ELR (cell line): ENCODE measurements around the gene TVP23A.
A peak's percentile ranks its signal among the peaks of the same experiment; 100 is the strongest.
"Not testable (repeated sequence)": the region's sequence is repeated elsewhere in the genome, so short reads cannot be mapped to it uniquely, and the experiment has no call there.

Experiments
- DNase-seq: peaks from one replicate; pipeline ENCODE4 v3.0.0-alpha.2; 2015; ENCODE audit warnings: low read depth

The TVP23A gene

GRCh38 chr16:10791048-10791447 lies 27.5 kb downstream of the TVP23A start:
- DNase-seq = no peak

- not testable (repeated sequence) for DNase-seq
Measured at GRCh38 chr16:10788630-10789029, 30.0 kb downstream of the TVP23A start.

DNA sequence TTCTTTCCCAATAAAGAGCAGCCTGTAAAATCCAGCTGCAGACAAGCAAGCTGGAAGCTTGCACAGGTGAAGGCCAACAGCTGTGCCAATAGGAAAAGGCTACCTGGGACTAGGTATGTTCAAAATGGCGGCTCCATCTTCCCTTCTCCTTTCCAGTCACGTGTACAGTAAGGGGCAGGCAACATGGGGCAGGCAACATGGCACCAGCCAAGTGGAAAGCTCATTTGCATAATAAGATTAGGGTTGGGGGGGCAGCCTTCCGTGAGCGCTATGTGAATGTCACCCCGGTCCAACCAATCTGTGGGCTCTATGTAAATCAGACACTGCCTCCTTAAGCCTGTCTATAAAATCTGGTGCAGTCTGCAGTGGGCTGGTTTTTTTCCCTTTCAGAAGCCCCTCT lies 31.3 kb downstream of the TVP23A start:
- no peak for DNase-seq

DNA sequence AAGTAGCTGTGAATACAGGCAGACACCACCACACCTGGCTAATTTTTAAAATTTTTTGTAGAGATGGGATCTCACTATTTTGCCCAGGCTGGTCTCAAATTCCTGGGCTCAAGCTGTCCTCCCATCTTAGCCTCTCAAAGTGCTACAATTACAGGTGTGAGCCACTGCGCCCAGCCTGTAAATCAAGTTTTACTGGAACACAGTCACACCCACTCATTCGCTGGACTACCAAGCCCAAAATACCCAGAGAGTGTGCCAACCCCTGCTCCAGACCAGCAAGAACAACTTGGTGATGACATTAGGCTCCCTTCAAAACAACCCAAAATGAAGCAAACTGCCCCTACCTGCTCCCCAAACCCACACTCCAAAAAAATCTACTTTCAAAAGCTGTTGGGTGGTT lies 36.0 kb downstream of the TVP23A start:
- no peak for DNase-seq

DNA sequence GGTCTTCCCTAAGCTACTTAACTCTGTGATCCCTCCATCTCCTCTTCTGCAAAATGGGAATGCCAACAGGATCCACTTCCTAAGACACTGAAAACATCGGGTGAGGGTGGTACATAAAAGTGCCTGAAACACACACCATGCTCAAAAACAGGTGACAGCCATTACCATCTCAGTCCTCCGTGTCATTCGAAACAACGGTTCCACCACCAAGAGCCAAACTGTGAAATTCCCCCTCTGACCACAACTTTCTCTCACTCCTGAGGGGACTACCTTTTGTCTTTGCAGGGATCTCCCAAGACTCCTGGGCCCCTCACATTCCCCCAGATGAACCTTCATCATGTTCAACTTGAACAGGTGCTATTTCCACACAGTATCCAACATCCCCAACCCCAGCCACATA lies 38.0 kb downstream of the TVP23A start:
- DNase-seq = no peak

- not testable (repeated sequence) for DNase-seq
Measured at GRCh38 chr16:10779908-10780307, 38.7 kb downstream of the TVP23A start.

- DNase-seq = no peak
Measured at GRCh38 chr16:10777356-10777755, 41.2 kb downstream of the TVP23A start.

- DNase-seq = not testable (repeated sequence)
Measured at GRCh38 chr16:10776923-10777322, 41.7 kb downstream of the TVP23A start.

- DNase-seq = no peak
Measured at GRCh38 chr16:10776280-10776679, 42.3 kb downstream of the TVP23A start.

DNA sequence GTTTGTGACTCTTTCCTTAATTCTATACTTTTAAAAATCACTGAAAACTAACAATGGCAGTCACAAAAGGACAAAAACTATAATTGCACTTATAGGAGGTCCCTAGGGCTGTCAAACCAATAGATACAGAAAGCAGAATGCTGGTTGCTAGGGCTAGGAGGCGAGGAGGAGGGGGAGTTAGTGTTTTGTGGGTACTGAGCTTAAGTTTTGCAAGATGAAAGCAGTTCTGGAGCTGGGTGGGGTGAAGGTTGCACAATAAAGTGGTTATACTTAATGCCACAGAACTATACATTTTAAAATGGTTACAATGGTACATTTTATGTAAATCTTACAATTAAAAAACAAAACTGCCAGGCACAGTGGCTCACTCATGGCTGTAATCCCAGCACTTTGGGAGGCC lies 47.7 kb downstream of the TVP23A start:
- no peak for DNase-seq

- no peak for DNase-seq
Measured at GRCh38 chr16:10769381-10769780, 49.2 kb downstream of the TVP23A start.

GRCh38 chr16:10767127-10767526 lies 51.5 kb downstream of the TVP23A start:
- no peak for DNase-seq

DNA sequence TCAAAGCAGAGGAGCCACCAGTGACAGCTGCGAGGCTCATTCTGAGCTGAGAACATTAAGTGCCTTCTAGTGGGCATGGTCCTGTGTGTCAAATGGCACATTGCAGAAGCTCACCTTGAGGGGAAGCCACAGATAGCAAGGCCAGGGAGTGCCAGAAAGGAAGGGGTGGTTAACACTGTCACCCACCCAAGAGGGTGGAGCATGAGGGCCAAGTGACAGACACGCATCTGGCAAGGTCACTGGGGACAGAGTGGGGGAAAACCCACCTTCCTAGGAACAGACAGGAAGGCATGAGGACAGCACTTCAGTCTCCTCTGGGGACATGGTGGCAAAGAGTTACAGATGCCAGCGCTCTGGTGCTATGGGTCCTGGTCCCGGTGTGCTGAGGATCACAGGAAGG lies 52.8 kb downstream of the TVP23A start:
- DNase-seq = no peak

GRCh38 chr16:10763456-10763855 lies 55.1 kb downstream of the TVP23A start:
- no peak for DNase-seq

DNA sequence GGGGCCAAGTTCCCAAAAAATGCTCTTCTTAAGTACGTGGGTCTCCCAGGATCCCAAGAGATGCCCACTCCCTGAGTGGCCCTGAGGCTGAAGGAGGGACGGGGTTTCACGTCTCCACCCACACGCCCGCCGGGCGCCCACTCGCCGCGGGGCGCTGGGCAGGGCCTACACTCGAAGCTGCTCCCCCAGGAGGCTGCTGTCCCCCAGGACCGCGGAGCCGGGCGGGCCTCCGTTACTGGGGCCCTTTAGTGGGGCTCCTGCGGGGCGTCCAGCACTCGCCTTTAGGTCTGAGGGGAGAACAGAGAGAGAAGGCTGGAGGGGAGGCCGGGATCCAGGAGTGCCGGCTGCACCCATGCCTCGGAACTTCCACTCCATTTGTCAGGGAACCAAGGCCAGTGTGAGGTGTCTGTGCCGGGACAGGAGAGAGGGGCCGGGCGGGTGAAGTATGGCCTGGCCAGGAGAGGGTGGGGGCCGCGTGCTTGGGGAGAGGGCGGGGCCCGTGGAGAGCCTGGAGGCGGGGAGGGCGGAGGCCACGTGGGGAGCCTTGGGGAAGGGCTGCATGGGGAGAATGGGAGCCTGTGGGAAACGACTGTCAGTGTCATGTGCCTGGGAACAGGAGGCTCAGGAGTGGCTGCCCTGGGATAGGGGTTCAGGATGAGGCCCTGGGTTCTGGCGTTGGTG lies 56.1 kb downstream of the TVP23A start:
- no peak for DNase-seq

- DNase-seq = no peak
Measured at GRCh38 chr16:10761373-10761772, 57.2 kb downstream of the TVP23A start.

DNA sequence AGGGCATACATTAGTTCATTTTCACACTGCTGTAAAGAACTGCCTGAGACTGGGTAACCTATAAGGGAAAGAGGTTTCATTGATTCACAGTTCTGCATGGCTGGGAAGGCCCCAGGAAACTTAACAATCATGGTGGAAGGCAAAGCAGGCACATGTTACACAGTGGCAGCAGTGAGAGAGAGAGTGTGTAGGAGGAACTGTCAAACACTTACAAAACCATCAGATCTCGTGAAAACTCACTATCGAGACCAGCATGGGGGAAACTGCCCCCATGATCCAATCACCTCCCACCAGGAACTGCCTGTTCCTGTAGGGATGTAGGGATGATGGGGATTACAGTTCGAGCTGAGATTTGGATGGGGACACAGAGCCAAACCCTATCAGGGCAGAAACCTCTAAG lies 57.7 kb downstream of the TVP23A start:
- DNase-seq = no peak

GRCh38 chr16:10756574-10756973 lies 62.0 kb downstream of the TVP23A start:
- no peak for DNase-seq

- peak; percentile 82 for DNase-seq
Measured at GRCh38 chr16:10754941-10755340, 63.7 kb downstream of the TVP23A start.

DNA sequence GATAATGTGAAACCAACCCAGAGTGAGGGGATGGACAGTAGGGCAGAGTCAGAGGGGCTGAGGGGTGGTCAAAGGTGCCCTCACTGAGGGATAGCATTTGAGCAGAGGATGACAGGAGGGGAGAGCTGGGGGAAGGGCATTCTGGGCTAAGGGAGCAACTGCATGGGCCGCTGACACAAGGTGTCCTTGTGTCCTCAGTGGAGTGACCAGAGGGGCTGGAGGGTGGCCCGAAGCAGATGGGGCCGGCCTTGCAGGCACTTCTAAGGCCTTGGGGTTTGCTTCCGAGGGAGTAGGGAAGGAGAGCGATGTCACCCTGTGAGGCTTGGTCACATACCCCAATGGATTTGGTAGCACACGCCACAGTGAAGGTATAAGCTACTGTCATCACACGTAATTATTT lies 64.9 kb downstream of the TVP23A start:
- no peak for DNase-seq

GRCh38 chr16:10752843-10753523 lies 65.6 kb downstream of the TVP23A start:
- no peak for DNase-seq

DNA sequence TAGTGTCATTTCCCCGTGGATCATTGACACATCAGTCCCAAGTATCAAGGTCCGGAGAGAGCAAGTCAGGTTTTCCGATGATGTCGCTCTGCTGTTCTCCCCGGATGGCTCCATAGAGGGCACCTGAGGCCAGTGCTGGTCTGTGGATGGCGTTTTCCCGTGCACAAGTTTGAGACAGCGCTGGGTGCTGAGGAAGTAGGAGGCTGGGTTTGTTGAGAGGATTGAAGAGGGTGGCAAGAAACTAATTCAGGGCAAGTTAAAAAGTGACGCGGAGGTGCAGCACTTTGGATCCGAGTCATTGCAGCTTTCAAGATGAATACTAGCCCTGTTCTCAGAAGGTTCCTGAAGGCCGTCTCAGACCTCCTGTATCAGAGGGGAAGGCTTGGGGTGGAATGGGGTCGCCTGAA lies 67.3 kb downstream of the TVP23A start:
- DNase-seq = no peak

DNA sequence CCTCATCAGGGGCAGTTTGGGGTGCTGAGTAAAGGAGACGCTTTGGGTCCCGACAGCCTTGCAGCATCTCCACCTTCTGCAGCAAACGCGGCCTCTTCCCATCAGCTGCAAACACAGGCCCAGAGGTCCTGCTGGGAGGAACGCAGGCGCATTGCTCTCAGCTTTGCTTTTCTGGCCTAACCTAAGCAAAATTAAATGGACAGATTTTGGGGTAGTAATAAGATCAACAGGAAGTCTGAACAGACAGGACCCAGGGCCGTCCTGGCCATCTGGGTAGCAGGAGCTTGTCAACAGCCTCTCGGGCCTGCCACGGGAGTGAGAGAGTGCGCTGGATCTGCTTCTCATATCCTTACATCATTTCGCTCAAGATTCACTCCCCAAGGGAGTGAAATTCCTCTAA lies 67.8 kb downstream of the TVP23A start:
- DNase-seq = no peak

GRCh38 chr16:10745841-10746240 lies 72.8 kb downstream of the TVP23A start:
- DNase-seq = no peak
